Activated T-cell treated with anti-CD3 and anti-CD28 coated beads, Interleukin-2, amount 50 U/mL, for 24 hours (primary cell): ENCODE measurements around the gene PSD2.
A peak's percentile ranks its signal among the peaks of the same experiment; 100 is the strongest.

Source experiments
- DNase-seq: peaks from one replicate; pipeline ENCODE4 v3.0.0-alpha.2; 2020
- H3K27ac Mint-ChIP-seq: 2 replicates; pipeline ENCODE4 v1.8.0; 2020; ENCODE audit warnings: mild to moderate bottlenecking, mixed read lengths
- H3K27me3 Mint-ChIP-seq: 2 replicates; pipeline ENCODE4 v1.8.0; 2020; ENCODE audit warnings: mixed read lengths
- H3K36me3 Mint-ChIP-seq: 2 replicates; pipeline ENCODE4 v1.8.0; 2020; ENCODE audit warnings: low read depth, mixed read lengths
- H3K4me1 Mint-ChIP-seq: 2 replicates; pipeline ENCODE4 v1.8.0; 2020; ENCODE audit warnings: low read depth, mixed read lengths
- H3K4me3 Mint-ChIP-seq: 2 replicates; pipeline ENCODE4 v1.8.0; 2020; ENCODE audit warnings: mild to moderate bottlenecking, moderate library complexity, mixed read lengths
- H3K9me3 Mint-ChIP-seq: 2 replicates; pipeline ENCODE4 v1.8.0; 2020; ENCODE audit warnings: mixed read lengths

PSD2 gene

GRCh38 chr5:139795074-139796001, at the start of gene PSD2:
TSS of gene PSD2 (plus strand) at chr5:139795808. CDS start at chr5:139809441, 13,633 bp downstream.
- Mint-ChIP-seq H3K27me3 (peaks cover 68% of the 10 kb centered on the region), H3K9me3 (no peaks in the 10 kb centered on the region), H3K36me3 (no peaks in the 10 kb centered on the region), H3K4me3 (peak within 1 kb of the TSS; percentile 42), H3K4me1 (peaks cover 5% of the 10 kb centered on the region), H3K27ac (no peak within 1 kb of the TSS)
- DNase-seq = peak; percentile 47

GRCh38 chr5:139746691-139747582, 48.7 kb upstream of the PSD2 start:
- peaks cover 18% of the 10 kb centered on the region for H3K27me3 Mint-ChIP-seq
- H3K27ac Mint-ChIP-seq = peak overlapping the region; percentile 77
- peaks cover 43% of the 10 kb centered on the region for H3K4me1 Mint-ChIP-seq
- DNase-seq = peak; percentile 79
- H3K36me3 Mint-ChIP-seq = no peaks in the 10 kb centered on the region
- H3K9me3 Mint-ChIP-seq = no peaks in the 10 kb centered on the region
- H3K4me3 Mint-ChIP-seq = peak overlapping the region; percentile 66

GRCh38 chr5:139747583-139748504, 47.8 kb upstream of the PSD2 start:
- Mint-ChIP-seq H3K27me3 (peaks cover 25% of the 10 kb centered on the region), H3K27ac (peak overlapping the region; percentile 70)

GRCh38 chr5:139748505-139748826, 47.1 kb upstream of the PSD2 start:
- Mint-ChIP-seq H3K36me3 (no peaks in the 10 kb centered on the region), H3K9me3 (no peaks in the 10 kb centered on the region), H3K27ac (peak overlapping the region; percentile 60), H3K4me1 (peaks cover 53% of the 10 kb centered on the region), H3K27me3 (peaks cover 27% of the 10 kb centered on the region), H3K4me3 (peak overlapping the region; percentile 66)
- DNase-seq = no peak

More at GRCh38 chr5:139747583-139748504, 47.8 kb upstream of the PSD2 start:
- Mint-ChIP-seq H3K4me1 (peaks cover 50% of the 10 kb centered on the region), H3K9me3 (no peaks in the 10 kb centered on the region), H3K4me3 (peak overlapping the region; percentile 66), H3K36me3 (no peaks in the 10 kb centered on the region)
- peak; percentile 71 for DNase-seq

GRCh38 chr5:139749242-139749641, 46.4 kb upstream of the PSD2 start:
- Mint-ChIP-seq H3K4me3 (no peak overlapping the region), H3K4me1 (peaks cover 53% of the 10 kb centered on the region), H3K9me3 (no peaks in the 10 kb centered on the region), H3K36me3 (no peaks in the 10 kb centered on the region), H3K27me3 (peaks cover 30% of the 10 kb centered on the region), H3K27ac (no peak overlapping the region)
- DNase-seq = no peak

GRCh38 chr5:139751236-139751635, 44.4 kb upstream of the PSD2 start:
- Mint-ChIP-seq H3K4me3 (no peak overlapping the region), H3K4me1 (peaks cover 47% of the 10 kb centered on the region), H3K36me3 (no peaks in the 10 kb centered on the region), H3K27me3 (peaks cover 43% of the 10 kb centered on the region), H3K9me3 (no peaks in the 10 kb centered on the region), H3K27ac (no peak overlapping the region)
- DNase-seq = no peak

GRCh38 chr5:139752506-139753473, 42.8 kb upstream of the PSD2 start:
- Mint-ChIP-seq H3K27me3 (peaks cover 55% of the 10 kb centered on the region), H3K9me3 (no peaks in the 10 kb centered on the region), H3K4me1 (peaks cover 33% of the 10 kb centered on the region), H3K27ac (no peak overlapping the region), H3K4me3 (no peak overlapping the region), H3K36me3 (no peaks in the 10 kb centered on the region)
- no peak for DNase-seq

GRCh38 chr5:139755892-139756671, 39.5 kb upstream of the PSD2 start:
- Mint-ChIP-seq H3K4me1 (peaks cover 23% of the 10 kb centered on the region), H3K36me3 (no peaks in the 10 kb centered on the region), H3K4me3 (peak overlapping the region; percentile 49), H3K27me3 (peaks cover 69% of the 10 kb centered on the region), H3K9me3 (no peaks in the 10 kb centered on the region), H3K27ac (no peak overlapping the region)
- DNase-seq = no peak

GRCh38 chr5:139756971-139757370, 38.6 kb upstream of the PSD2 start:
- Mint-ChIP-seq H3K4me1 (peaks cover 23% of the 10 kb centered on the region), H3K36me3 (no peaks in the 10 kb centered on the region), H3K9me3 (no peaks in the 10 kb centered on the region), H3K27ac (no peak overlapping the region), H3K27me3 (peaks cover 74% of the 10 kb centered on the region), H3K4me3 (no peak overlapping the region)
- DNase-seq = no peak

- H3K4me1 Mint-ChIP-seq = peaks cover 15% of the 10 kb centered on the region
- no peak overlapping the region for H3K4me3 Mint-ChIP-seq
- no peak for DNase-seq
- H3K27me3 Mint-ChIP-seq = peaks cover 76% of the 10 kb centered on the region
- H3K27ac Mint-ChIP-seq = no peak overlapping the region
- no peaks in the 10 kb centered on the region for H3K9me3 Mint-ChIP-seq
- H3K36me3 Mint-ChIP-seq = no peaks in the 10 kb centered on the region
Observed at GRCh38 chr5:139757727-139758509, 37.7 kb upstream of the PSD2 start.

GRCh38 chr5:139758510-139759075, 37.0 kb upstream of the PSD2 start:
- no peak overlapping the region for H3K4me3 Mint-ChIP-seq
- no peak for DNase-seq
- H3K4me1 Mint-ChIP-seq = peaks cover 11% of the 10 kb centered on the region
- H3K27ac Mint-ChIP-seq = no peak overlapping the region
- H3K9me3 Mint-ChIP-seq = no peaks in the 10 kb centered on the region
- no peaks in the 10 kb centered on the region for H3K36me3 Mint-ChIP-seq
- H3K27me3 Mint-ChIP-seq = peaks cover 79% of the 10 kb centered on the region
